Gastroesophageal sphincter (tissue), 3 donors: ENCODE measurements around the gene ADPGK.

ENCODE experiments used
- EP300 ChIP-seq: sonication (generic); formaldehyde crosslinking; IDR thresholded peaks from one replicate; pipeline ENCODE4 v1.6.1; 2017; ENCODE audit warnings: antibody characterized with exemption, mild to moderate bottlenecking
- POLR2AphosphoS5 ChIP-seq: sonication (generic); formaldehyde crosslinking; IDR thresholded peaks from one replicate; pipeline ENCODE4 v1.6.1; 2017; ENCODE audit warnings: antibody characterized with exemption
- TF ChIP-seq, protein P1 (sequence below), 4 experiments: fragments of 200-600 bp in 2 of 4; fragments of 450-650 bp in 2 of 4; sonication (generic) in 1 of 4; IDR thresholded peaks; one replicate each; pipeline ENCODE4 v1.5.1; 2017 to 2019; ENCODE audit warnings: antibody characterized with exemption in 4 of 4, mild to moderate bottlenecking in 2 of 4, moderate library complexity in 2 of 4

DNA sequence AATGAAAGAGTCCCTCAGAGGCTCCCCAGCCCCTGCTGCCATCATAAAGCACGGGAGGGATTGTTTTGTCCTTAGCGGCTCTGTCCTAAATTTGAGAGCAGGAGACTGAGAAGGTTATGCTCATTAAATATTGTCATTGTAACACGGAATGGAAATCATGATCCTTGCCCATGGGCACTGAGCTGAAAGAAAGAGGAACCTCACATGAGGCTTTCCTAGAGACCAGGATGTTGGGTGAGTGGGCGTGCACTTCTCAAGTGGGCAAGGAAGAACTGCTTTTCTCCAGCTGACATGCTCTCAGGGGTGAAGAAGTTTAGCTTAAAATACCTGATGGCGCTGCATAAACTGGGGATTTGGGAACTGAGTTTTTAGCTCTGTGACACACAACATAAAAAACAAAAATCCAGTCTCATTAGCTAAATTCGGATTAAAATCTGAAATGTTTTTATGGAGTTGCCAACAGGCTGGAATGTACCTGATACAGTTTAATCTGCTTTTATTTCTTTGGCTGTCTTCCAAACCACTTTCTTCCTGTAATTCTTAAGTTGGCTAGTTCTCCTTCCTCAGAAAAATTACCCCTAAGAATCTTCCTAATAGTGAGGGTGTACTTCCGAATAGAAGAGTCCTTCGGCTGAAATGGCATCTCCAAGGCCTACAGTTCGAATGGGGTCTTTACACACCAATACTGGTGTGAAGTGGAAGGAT is 31.7 kb downstream of the ADPGK start:
- no peak for TF ChIP-seq EP300
- TF ChIP-seq, protein P1, sequence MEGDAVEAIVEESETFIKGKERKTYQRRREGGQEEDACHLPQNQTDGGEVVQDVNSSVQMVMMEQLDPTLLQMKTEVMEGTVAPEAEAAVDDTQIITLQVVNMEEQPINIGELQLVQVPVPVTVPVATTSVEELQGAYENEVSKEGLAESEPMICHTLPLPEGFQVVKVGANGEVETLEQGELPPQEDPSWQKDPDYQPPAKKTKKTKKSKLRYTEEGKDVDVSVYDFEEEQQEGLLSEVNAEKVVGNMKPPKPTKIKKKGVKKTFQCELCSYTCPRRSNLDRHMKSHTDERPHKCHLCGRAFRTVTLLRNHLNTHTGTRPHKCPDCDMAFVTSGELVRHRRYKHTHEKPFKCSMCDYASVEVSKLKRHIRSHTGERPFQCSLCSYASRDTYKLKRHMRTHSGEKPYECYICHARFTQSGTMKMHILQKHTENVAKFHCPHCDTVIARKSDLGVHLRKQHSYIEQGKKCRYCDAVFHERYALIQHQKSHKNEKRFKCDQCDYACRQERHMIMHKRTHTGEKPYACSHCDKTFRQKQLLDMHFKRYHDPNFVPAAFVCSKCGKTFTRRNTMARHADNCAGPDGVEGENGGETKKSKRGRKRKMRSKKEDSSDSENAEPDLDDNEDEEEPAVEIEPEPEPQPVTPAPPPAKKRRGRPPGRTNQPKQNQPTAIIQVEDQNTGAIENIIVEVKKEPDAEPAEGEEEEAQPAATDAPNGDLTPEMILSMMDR (IDR thresholded peaks at IDR 0.05): no peak
- TF ChIP-seq POLR2AphosphoS5: no peak
